Measurements from ENCODE around the gene SORBS1. TPM values are rescaled to one million over a fixed set of nuclear protein-coding genes. Genes with fewer than 3 reads are reported as not detected.
A peak's percentile ranks its signal among the peaks of the same experiment; 100 is the strongest.

Gene SORBS1
- total and polyA plus RNA-seq, 8 donors: 34.4 to 713 (median 168) TPM

GRCh38 chr10:95276367-95277200, 284.6 kb downstream of the SORBS1 start:
- peak overlapping the region; percentile 58 to 91 (median 80) for H3K27ac ChIP-seq
- no peak for DNase-seq

GRCh38 chr10:95275726-95276366, 285.3 kb downstream of the SORBS1 start:
- Histone ChIP-seq H3K9me3 (no peaks in the 10 kb centered on the region), H3K27me3 (no peaks in the 10 kb centered on the region), H3K27ac (peak overlapping the region; percentile 58 to 91 (median 80)), H3K4me1 (peaks cover 40 to 81% (median 70%) of the 10 kb centered on the region in 4 donors), H3K4me3 (no peak overlapping the region), H3K36me3 (peaks cover 0 to 8% (median 7%) of the 10 kb centered on the region in 4 donors)
- intact Hi-C loops (cut with DNase I; ENCODE audit: low total_unique reads): no loop called here
- WGBS, 5 donors: 26 to 58% (median 37%) methylated on average over 1 of the region's 1 CpG
- peak in 1 of 2 donors; percentile 64 for DNase-seq
- TF ChIP-seq POLR2AphosphoS5 (IDR thresholded peaks at IDR 0.05): peak in 1 of 3 donors; percentile 24
- TF ChIP-seq CTCF (IDR thresholded peaks at IDR 0.05): no peak
- TF ChIP-seq EP300 (IDR thresholded peaks at IDR 0.05): no peak
- no peak for TF ChIP-seq POLR2A (IDR thresholded peaks at IDR 0.05)

More at GRCh38 chr10:95276367-95277200, 284.6 kb downstream of the SORBS1 start:
- Histone ChIP-seq H3K27me3 (no peaks in the 10 kb centered on the region), H3K4me3 (no peak overlapping the region), H3K36me3 (peaks cover 0 to 2% (median under 1%) of the 10 kb centered on the region in 4 donors), H3K4me1 (peaks cover 41 to 87% (median 70%) of the 10 kb centered on the region in 4 donors), H3K9me3 (no peaks in the 10 kb centered on the region)
- WGBS, 5 donors: 73 to 80% (median 77%) methylated on average over 8 of the region's 8 CpGs
- no peak for TF ChIP-seq POLR2A (IDR thresholded peaks at IDR 0.05)
- intact Hi-C loops (cut with DNase I; ENCODE audit: low total_unique reads): no loop called here

GRCh38 chr10:95273393-95274312, 287.5 kb downstream of the SORBS1 start:
- WGBS, 5 donors: 42 to 49% (median 45%) methylated on average over 13 of the region's 13 CpGs

GRCh38 chr10:95268438-95268837, 292.7 kb downstream of the SORBS1 start:
- DNase-seq: peak in 1 of 2 donors; percentile 70
- Histone ChIP-seq H3K4me3 (no peak overlapping the region), H3K27me3 (no peaks in the 10 kb centered on the region), H3K36me3 (peaks cover 0 to 49% (median 42%) of the 10 kb centered on the region in 4 donors), H3K4me1 (peaks cover 16 to 47% (median 38%) of the 10 kb centered on the region in 4 donors), H3K27ac (peak overlapping the region in 4 of 5 donors; percentile 70 to 91 (median 75)), H3K9me3 (no peaks in the 10 kb centered on the region)
- TF ChIP-seq POLR2A (IDR thresholded peaks at IDR 0.05) (no peak), POLR2AphosphoS5 (IDR thresholded peaks at IDR 0.05) (peak; percentile 24 to 55 (median 30)), EP300 (IDR thresholded peaks at IDR 0.05) (peak; percentile 76), CTCF (IDR thresholded peaks at IDR 0.05) (no peak)
- 49 to 70% (median 55%) methylated on average over 12 of the region's 12 CpGs for WGBS, 5 donors
- intact Hi-C loops (cut with DNase I; ENCODE audit: low total_unique reads): no loop called here

More at GRCh38 chr10:95273393-95274312, 287.5 kb downstream of the SORBS1 start:
- no peaks in the 10 kb centered on the region for H3K27me3 ChIP-seq
- TF ChIP-seq POLR2A (IDR thresholded peaks at IDR 0.05) (no peak), CTCF (IDR thresholded peaks at IDR 0.05) (no peak), POLR2AphosphoS5 (IDR thresholded peaks at IDR 0.05) (peak in 2 of 3 donors; percentile 39 to 57)
- intact Hi-C loops (cut with DNase I; ENCODE audit: low total_unique reads): no loop called here
- DNase-seq: peak in 1 of 2 donors; percentile 62
- H3K9me3 ChIP-seq: no peaks in the 10 kb centered on the region
- H3K4me1 ChIP-seq: peaks cover 31 to 66% (median 55%) of the 10 kb centered on the region in 4 donors
- H3K4me3 ChIP-seq: no peak overlapping the region
- H3K36me3 ChIP-seq: peaks cover 0 to 28% (median 18%) of the 10 kb centered on the region in 4 donors
- peak overlapping the region; percentile 47 to 91 (median 80) for H3K27ac ChIP-seq
